ENCODE data around the gene AK9.

The AK9 gene

GRCh38 chr6:109491207-109491938 lies 199.6 kb downstream of the AK9 start:
- Histone ChIP-seq H3K27ac (peak overlapping the region in 3 of 21 experiments; percentile 50 to 61 (median 56)), H3K4me3 (no peak overlapping the region)

- no peak overlapping the region for H3K4me3 ChIP-seq
Measured at GRCh38 chr6:109490713-109491112, 200.3 kb downstream of the AK9 start.

GRCh38 chr6:109488001-109488400 lies 203.0 kb downstream of the AK9 start:
- Histone ChIP-seq H3K27ac (no peak overlapping the region), H3K4me3 (no peak overlapping the region)

More at GRCh38 chr6:109490713-109491112, 200.3 kb downstream of the AK9 start:
- H3K27ac ChIP-seq: peak overlapping the region in 3 of 21 experiments; percentile 50 to 61 (median 56)

- no peak overlapping the region for H3K27ac ChIP-seq
- H3K4me3 ChIP-seq: no peak overlapping the region
Measured at GRCh38 chr6:109486068-109486467, 204.9 kb downstream of the AK9 start.

GRCh38 chr6:109485266-109485935 lies 205.6 kb downstream of the AK9 start:
- Histone ChIP-seq H3K27ac (no peak overlapping the region), H3K4me3 (no peak overlapping the region)

- H3K4me3 ChIP-seq: peak overlapping the region in 1 of 7 experiments; percentile 97
- peak overlapping the region in 5 of 21 experiments; percentile 0 to 91 (median 90) for H3K27ac ChIP-seq
Measured at GRCh38 chr6:109484122-109484521, 206.9 kb downstream of the AK9 start.

- Histone ChIP-seq H3K27ac (peak overlapping the region in 11 of 21 experiments; percentile 19 to 94 (median 55)), H3K4me3 (peak overlapping the region; percentile 20 to 100 (median 97))
Measured at GRCh38 chr6:109483735-109484057, 207.3 kb downstream of the AK9 start.

- Histone ChIP-seq H3K4me3 (peak within 1 kb of the TSS; percentile 74 to 100 (median 97)), H3K27ac (peak within 1 kb of the TSS; percentile 68 to 97 (median 90))
Measured at GRCh38 chr6:109482905-109483734, 207.9 kb downstream of the AK9 start, which contains the start of gene ZBTB24. TSS of gene ZBTB24 (minus strand) at chr6:109483219. CDS start at chr6:109482026, 1,193 bp downstream.

GRCh38 chr6:109480993-109481480 lies 210.0 kb downstream of the AK9 start:
- Histone ChIP-seq H3K4me3 (peak overlapping the region in 1 of 7 experiments; percentile 75), H3K27ac (peak overlapping the region in 2 of 21 experiments; percentile 8 to 16)

- Histone ChIP-seq H3K27ac (peak overlapping the region in 6 of 21 experiments; percentile 11 to 80 (median 40)), H3K4me3 (peak overlapping the region in 2 of 7 experiments; percentile 0 to 11)
Measured at GRCh38 chr6:109478841-109479624, 212.0 kb downstream of the AK9 start.

GRCh38 chr6:109478222-109478805 lies 212.7 kb downstream of the AK9 start:
- H3K27ac ChIP-seq: peak overlapping the region in 15 of 21 experiments; percentile 3 to 80 (median 56)
- peak overlapping the region in 2 of 7 experiments; percentile 0 to 11 for H3K4me3 ChIP-seq

- Histone ChIP-seq H3K27ac (peak overlapping the region in 16 of 21 experiments; percentile 3 to 80 (median 56)), H3K4me3 (peak overlapping the region in 1 of 7 experiments; percentile 0)
Measured at GRCh38 chr6:109477725-109478124, 213.3 kb downstream of the AK9 start.

GRCh38 chr6:109477184-109477583 lies 213.8 kb downstream of the AK9 start:
- Histone ChIP-seq H3K4me3 (no peak overlapping the region), H3K27ac (peak overlapping the region in 11 of 21 experiments; percentile 10 to 70 (median 56))

- Histone ChIP-seq H3K27ac (no peak overlapping the region), H3K4me3 (no peak overlapping the region)
Measured at GRCh38 chr6:109475625-109476024, 215.4 kb downstream of the AK9 start.

- Histone ChIP-seq H3K4me3 (no peak overlapping the region), H3K27ac (no peak overlapping the region)
Measured at GRCh38 chr6:109474995-109475394, 216.0 kb downstream of the AK9 start.

- H3K27ac ChIP-seq: no peak overlapping the region
Measured at GRCh38 chr6:109473120-109473519, 217.9 kb downstream of the AK9 start.

GRCh38 chr6:109472132-109472995 lies 218.6 kb downstream of the AK9 start:
- Histone ChIP-seq H3K4me3 (no peak overlapping the region), H3K27ac (no peak overlapping the region)

More at GRCh38 chr6:109473120-109473519, 217.9 kb downstream of the AK9 start:
- H3K4me3 ChIP-seq: no peak overlapping the region

Measured in skin epidermis (tissue), 12 donors.